Common myeloid progenitor, CD34-positive (primary cell): ENCODE measurements around the gene ADA.

Source experiments
- CTCF ChIA-PET: fragments of 350-600 bp; sonication (Branson Sonifier 250); formaldehyde crosslinking; loops from one replicate; lab custom pipeline; 2021; ENCODE audit warnings: antibody characterized with exemption; lab: Charles Lee
- POLR2A ChIA-PET: fragments of 350-600 bp; sonication (Branson Sonifier 250); formaldehyde crosslinking; loops from one replicate; lab custom pipeline; 2021; ENCODE audit warnings: antibody characterized with exemption; lab: Charles Lee
- DNase-seq, 3 donors: peaks; one replicate each; pipeline versions ENCODE4 v3.0.0 to v3.0.0-alpha.2; 2013
- H3K27ac ChIP-seq, 2 experiments: 1 replicate in 1 of 2; 2 replicates in 1 of 2; pipeline ENCODE4 v1.7.0; 2013; ENCODE audit warnings: inconsistent platforms in 2 of 2, low read length in 2 of 2, mild to moderate bottlenecking in 2 of 2, low read depth in 1 of 2, moderate library complexity in 1 of 2; ENCODE audit not compliant: severe bottlenecking in 2 of 2, insufficient read depth in 1 of 2, poor library complexity in 1 of 2
- H3K27me3 ChIP-seq, 5 experiments: replicated peaks in 2 of 5; 1 replicate in 3 of 5; 2 replicates in 2 of 5; pipeline versions ENCODE4 v1.6.1 to v1.7.0; 2013; ENCODE audit warnings: low read length in 4 of 5, mild to moderate bottlenecking in 2 of 5, moderate library complexity in 2 of 5, inconsistent platforms in 1 of 5; ENCODE audit not compliant: insufficient read depth in 5 of 5, control insufficient read depth in 4 of 5
- H3K36me3 ChIP-seq, 4 experiments: 1 replicate in 2 of 4; 2 replicates in 2 of 4; pipeline versions ENCODE4 v1.6.1 to v1.7.0; 2013; ENCODE audit warnings: low read length in 3 of 4, control low read depth in 1 of 4, mild to moderate bottlenecking in 1 of 4; ENCODE audit not compliant: control insufficient read depth in 4 of 4, insufficient read depth in 4 of 4
- H3K4me1 ChIP-seq, 4 experiments: 1 replicate in 3 of 4; 2 replicates in 1 of 4; pipeline versions ENCODE4 v1.6.1 to v1.7.1; 2013; ENCODE audit warnings: low read length in 3 of 4, mild to moderate bottlenecking in 3 of 4, control low read depth in 1 of 4, inconsistent platforms in 1 of 4, moderate library complexity in 1 of 4; ENCODE audit not compliant: control insufficient read depth in 4 of 4, insufficient read depth in 4 of 4; ENCODE audit errors: control extremely low read depth in 1 of 4
- H3K4me3 ChIP-seq, 7 experiments: 1 replicate in 4 of 7; 2 replicates in 3 of 7; pipeline versions ENCODE4 v1.5.1 to v1.7.0; 2013; ENCODE audit warnings: mild to moderate bottlenecking in 7 of 7, low read length in 6 of 7, moderate library complexity in 6 of 7, inconsistent platforms in 2 of 7, low read depth in 2 of 7, control low read depth in 1 of 7; ENCODE audit not compliant: insufficient read depth in 4 of 7, control insufficient read depth in 1 of 7; ENCODE audit errors: extremely low read depth in 1 of 7
- H3K9me3 ChIP-seq, 5 experiments: 1 replicate in 4 of 5; 2 replicates in 1 of 5; pipeline versions ENCODE4 v1.6.1 to v1.7.1; 2013; ENCODE audit warnings: low read length in 4 of 5, mild to moderate bottlenecking in 2 of 5, inconsistent platforms in 1 of 5, low read depth in 1 of 5, moderate library complexity in 1 of 5; ENCODE audit not compliant: control insufficient read depth in 4 of 5, insufficient read depth in 2 of 5; ENCODE audit errors: control extremely low read depth in 1 of 5
- WGBS: methylation state at CpG from one replicate; pipeline ENCODE4 v1.1.5; 2013; ENCODE audit not compliant: insufficient coverage; 5-methylcytosine and 5-hydroxymethylcytosine counted together

Gene ADA

GRCh38 chr20:44609516-44610312 is 41.8 kb downstream of the ADA start:
- Histone ChIP-seq H3K4me1 (peaks cover 14 to 55% (median 33%) of the 10 kb centered on the region in 4 experiments), H3K27me3 (no peaks in the 10 kb centered on the region), H3K4me3 (peak overlapping the region in 6 of 7 experiments; percentile 8 to 62 (median 30)), H3K36me3 (peaks cover 0 to 22% (median 12%) of the 10 kb centered on the region in 4 experiments), H3K9me3 (no peaks in the 10 kb centered on the region), H3K27ac (peak overlapping the region; percentile 74 to 82)
- ChIA-PET POLR2A (interaction anchor here (0.6 to 1.6 kb wide), 10 partner anchors 11 to 215 kb away, joined by 3 to 7 read pairs (median 4); partner anchors contain the start of genes SERINC3 and TTPAL), CTCF (interaction anchor here (0.6 to 4.9 kb wide), 44 partner anchors 8 to 427 kb away, joined by 3 to 43 read pairs (median 5); partner anchors contain the start of genes ADA, PKIG and SERINC3)
- 48% methylated on average over 22 of the region's 25 CpGs for WGBS
- peak; percentile 83 to 85 (median 83) for DNase-seq

- no peaks in the 10 kb centered on the region for H3K9me3 ChIP-seq
- peaks cover 14 to 51% (median 32%) of the 10 kb centered on the region in 4 experiments for H3K4me1 ChIP-seq
- no peaks in the 10 kb centered on the region for H3K27me3 ChIP-seq
- ChIA-PET CTCF (interaction anchor here (0.8 to 4.9 kb wide), 28 partner anchors 11 to 392 kb away, joined by 3 to 43 read pairs (median 6); partner anchors contain the start of genes ADA and PKIG), POLR2A (interaction anchor here (0.9 to 1.1 kb wide), 2 partner anchors 33 to 87 kb away, joined by 3 read pairs; partner anchors contain the start of gene SERINC3)
- 90% methylated on average over 9 of the region's 9 CpGs for WGBS
- peaks cover 0 to 15% (median 5%) of the 10 kb centered on the region in 4 experiments for H3K36me3 ChIP-seq
- DNase-seq: no peak
- no peak overlapping the region for H3K4me3 ChIP-seq
- H3K27ac ChIP-seq: peak overlapping the region; percentile 74 to 82
These were observed 42.4 kb downstream of the ADA start for GRCh38 chr20:44609006-44609515.

- Histone ChIP-seq H3K4me3 (no peak overlapping the region), H3K4me1 (peaks cover 6 to 39% (median 30%) of the 10 kb centered on the region in 4 experiments), H3K27me3 (no peaks in the 10 kb centered on the region), H3K36me3 (peaks cover 0 to 2% (median 0%) of the 10 kb centered on the region in 4 experiments), H3K27ac (no peak overlapping the region), H3K9me3 (no peaks in the 10 kb centered on the region)
- CTCF ChIA-PET: interaction anchor here (0.9 to 4.9 kb wide), 3 partner anchors 8 to 21 kb away, joined by 4 to 32 read pairs (median 4); no protein-coding TSS in a partner anchor
- no CpG with 5 or more reads among the region's 5 CpGs for WGBS
- no peak for DNase-seq
- POLR2A ChIA-PET: no interaction called here
These were observed 44.6 kb downstream of the ADA start for GRCh38 chr20:44606725-44607441.

GRCh38 chr20:44603327-44603726 is 48.2 kb downstream of the ADA start:
- WGBS: 93% methylated on average over 3 of the region's 8 CpGs
- POLR2A ChIA-PET: interaction anchor here (0.8 kb wide), 1 partner anchor 83 kb away, joined by 4 read pairs; no protein-coding TSS in a partner anchor

GRCh38 chr20:44601801-44602204 is 49.7 kb downstream of the ADA start:
- WGBS: 0% methylated on average over 1 of the region's 1 CpG
- DNase-seq: no peak
- ChIA-PET CTCF (interaction anchor here (1.0 to 3.9 kb wide), 6 partner anchors 8 to 81 kb away, joined by 3 to 18 read pairs (median 6); no protein-coding TSS in a partner anchor), POLR2A (interaction anchor here (0.6 kb wide), 1 partner anchor 22 kb away, joined by 5 read pairs; no protein-coding TSS in a partner anchor)
- no peaks in the 10 kb centered on the region for H3K9me3 ChIP-seq
- no peak overlapping the region for H3K4me3 ChIP-seq
- no peaks in the 10 kb centered on the region for H3K27me3 ChIP-seq
- H3K27ac ChIP-seq: no peak overlapping the region
- peaks cover 0 to 2% (median 0%) of the 10 kb centered on the region in 4 experiments for H3K36me3 ChIP-seq
- H3K4me1 ChIP-seq: peaks cover 11 to 47% (median 34%) of the 10 kb centered on the region in 4 experiments

More at GRCh38 chr20:44603327-44603726, 48.2 kb downstream of the ADA start:
- peaks cover 0 to 2% (median 0%) of the 10 kb centered on the region in 4 experiments for H3K36me3 ChIP-seq
- no peaks in the 10 kb centered on the region for H3K9me3 ChIP-seq
- no peaks in the 10 kb centered on the region for H3K27me3 ChIP-seq
- CTCF ChIA-PET: interaction anchor here (0.6 to 3.9 kb wide), 15 partner anchors 9 to 395 kb away, joined by 3 to 18 read pairs (median 4); no protein-coding TSS in a partner anchor
- no peak for DNase-seq
- no peak overlapping the region for H3K4me3 ChIP-seq
- peaks cover 4 to 39% (median 26%) of the 10 kb centered on the region in 4 experiments for H3K4me1 ChIP-seq
- no peak overlapping the region for H3K27ac ChIP-seq

- 98% methylated on average over 7 of the region's 7 CpGs for WGBS
- Histone ChIP-seq H3K27me3 (no peaks in the 10 kb centered on the region), H3K4me3 (no peak overlapping the region), H3K27ac (no peak overlapping the region), H3K9me3 (no peaks in the 10 kb centered on the region), H3K36me3 (peaks cover 0 to 2% (median 0%) of the 10 kb centered on the region in 4 experiments), H3K4me1 (peaks cover 11 to 47% (median 34%) of the 10 kb centered on the region in 4 experiments)
- ChIA-PET CTCF (interaction anchor here (0.8 to 5.4 kb wide), 7 partner anchors 8 to 63 kb away, joined by 3 to 32 read pairs (median 5); no protein-coding TSS in a partner anchor), POLR2A (interaction anchor here (0.7 kb wide), 1 partner anchor 217 kb away, joined by 6 read pairs; no protein-coding TSS in a partner anchor)
- no peak for DNase-seq
These were observed 50.2 kb downstream of the ADA start for GRCh38 chr20:44601236-44601671.
